K562 (cell line): Measurements from ENCODE around the gene PDE4D. TPM values are rescaled to one million over a fixed set of nuclear protein-coding genes. Genes with fewer than 3 reads are reported as not detected.

Experiments used
- ATAC-seq: fragments of 200-7000 bp; cut with Tn5 transposase; 3 replicates; pipeline ENCODE4 v1.9.1; 2020; ENCODE audit warnings: moderate library complexity
- BruUV-seq: library from RNA; stranded (reverse); fragments of 400-500 nt; replicated peaks from 2 replicates; lab custom pipeline; 2021; lab: Mats Ljungman, UMichigan
- CTCF ChIA-PET: fragments of 300-600 bp; formaldehyde crosslinking; extraction: SDS; loops from one replicate; lab custom pipeline; 2021; ENCODE audit warnings: low intra/inter-chr PET ratio; lab: Yijun Ruan, JAX
- POLR2A ChIA-PET: fragments of 300-600, 350-650 bp; sonication (Branson Sonifier 250); formaldehyde crosslinking; extraction: SDS; loops from one replicate; lab custom pipeline; 2021; ENCODE audit warnings: antibody characterized with exemption, inconsistent platforms; lab: Yijun Ruan, JAX
- DNase-seq, 4 experiments: peaks; one replicate each; pipeline versions ENCODE4 v3.0.0 to v3.0.0-alpha.2; 2011 to 2018; ENCODE audit warnings: low spot score in 3 of 4, mixed read lengths in 3 of 4; ENCODE audit errors: extremely low read depth in 1 of 4
- FAIRE-seq: peaks from 2 replicates; lab custom pipeline; 2011; peaks lifted over from hg19 to GRCh38; lab: Jason Lieb, UNC
- H2AFZ ChIP-seq: 2 replicates; pipeline ENCODE4 v1.6.0; 2011; ENCODE audit warnings: low read depth, low read length, control low read depth, inconsistent platforms
- H3K27ac ChIP-seq: fragments of 200-600 bp; 3 replicates; pipeline ENCODE4 v1.8.0; 2011; ENCODE audit warnings: low read depth, mild to moderate bottlenecking, control low read depth, inconsistent platforms, low read length, moderate library complexity, mixed read lengths; ENCODE audit errors: extremely low read depth
- H3K27me3 ChIP-seq, 2 experiments: fragments of 300-600 bp in 1 of 2; 2 replicates in 1 of 2; 3 replicates in 1 of 2; pipeline versions ENCODE4 v1.6.0 to v1.8.0; 2011; ENCODE audit warnings: inconsistent platforms in 2 of 2, low read length in 2 of 2, mild to moderate bottlenecking in 1 of 2, mixed read lengths in 1 of 2, moderate library complexity in 1 of 2; ENCODE audit not compliant: control insufficient read depth in 2 of 2, insufficient read depth in 2 of 2
- H3K36me3 ChIP-seq: fragments of 300-600 bp; 3 replicates; pipeline ENCODE4 v1.8.0; 2011; ENCODE audit warnings: mild to moderate bottlenecking, low read length, inconsistent platforms; ENCODE audit not compliant: control insufficient read depth, insufficient read depth
- H3K4me1 ChIP-seq, 2 experiments: fragments of 200-600 bp in 1 of 2; replicated peaks in 1 of 2; 2 replicates in 1 of 2; 3 replicates in 1 of 2; pipeline versions ENCODE4 v1.5.1 to v1.8.0; 2011; ENCODE audit warnings: inconsistent platforms in 2 of 2, low read length in 2 of 2, mild to moderate bottlenecking in 1 of 2, mixed read lengths in 1 of 2, moderate library complexity in 1 of 2; ENCODE audit not compliant: control insufficient read depth in 2 of 2, insufficient read depth in 2 of 2
- H3K4me2 ChIP-seq: 2 replicates; pipeline ENCODE4 v1.6.1; 2011; ENCODE audit warnings: low read length, control low read depth, inconsistent platforms, mixed read lengths; ENCODE audit not compliant: insufficient read depth
- H3K4me3 ChIP-seq: fragments of 200-600 bp; sonication (generic), shearing (Covaris generic); 2 replicates; pipeline ENCODE4 v1.5.1; 2016; ENCODE audit warnings: control low read depth, inconsistent platforms
- H3K79me2 ChIP-seq: fragments of 200-600 bp; 3 replicates; pipeline ENCODE4 v1.8.0; 2011; ENCODE audit warnings: low read length, inconsistent platforms; ENCODE audit not compliant: control insufficient read depth, insufficient read depth
- H3K9ac ChIP-seq, 2 experiments: 2 replicates each; pipeline versions ENCODE4 v1.6.0 to v1.6.1; 2011; ENCODE audit warnings: low read depth in 2 of 2, low read length in 2 of 2, control low read depth in 1 of 2, inconsistent platforms in 1 of 2, mild to moderate bottlenecking in 1 of 2, mixed read lengths in 1 of 2; ENCODE audit not compliant: insufficient read depth in 1 of 2
- H3K9me1 ChIP-seq: one replicate; pipeline ENCODE4 v1.6.0; 2011; ENCODE audit warnings: inconsistent platforms, mild to moderate bottlenecking, low read length, moderate library complexity; ENCODE audit not compliant: control insufficient read depth, insufficient read depth
- H3K9me3 ChIP-seq: replicated peaks from 2 replicates; pipeline ENCODE4 v1.5.1; 2011; ENCODE audit warnings: low read depth, low read length, inconsistent platforms; ENCODE audit not compliant: control insufficient read depth, insufficient read depth
- H4K20me1 ChIP-seq: replicated peaks from 2 replicates; pipeline ENCODE4 v1.6.1; 2011; ENCODE audit warnings: low read length, inconsistent platforms, mixed read lengths; ENCODE audit not compliant: control insufficient read depth, insufficient read depth
- ADNP ChIP-seq: fragments of 200-800 bp; sonication (Bioruptor generic); IDR thresholded peaks from 2 replicates; pipeline ENCODE4 v1.6.1; 2016; ENCODE audit warnings: missing genetic modification characterization, missing compliant biosample characterization
- AFF1 ChIP-seq, 2 experiments: fragments of 450-650 bp; IDR thresholded peaks; 2 replicates each; pipeline ENCODE4 v1.6.1; 2018; ENCODE audit warnings: mild to moderate bottlenecking in 2 of 2, low read depth in 1 of 2; ENCODE audit not compliant: partially characterized antibody in 2 of 2
- CSDE1 ChIP-seq, 2 experiments: fragments of 450-650 bp; IDR thresholded peaks; 2 replicates each; pipeline ENCODE4 v1.6.1; 2016; ENCODE audit warnings: mild to moderate bottlenecking in 1 of 2
- FOXM1 ChIP-seq, 2 experiments: fragments of 450-650 bp in 1 of 2; sonication (generic) in 1 of 2; formaldehyde crosslinking in 1 of 2; IDR thresholded peaks; 2 replicates each; pipeline versions ENCODE4 v1.6.1 to v1.9.0; 2017 to 2022; ENCODE audit warnings: low read depth in 2 of 2, mild to moderate bottlenecking in 2 of 2, missing genetic modification reagents in 1 of 2, moderate library complexity in 1 of 2
- GABPA ChIP-seq: fragments of 200-800 bp; sonication (Bioruptor generic); conservative IDR thresholded peaks from 2 replicates; pipeline ENCODE4 v1.6.1; 2016; ENCODE audit warnings: low read depth, missing genetic modification characterization, missing compliant biosample characterization
- GATAD2A ChIP-seq: fragments of 450-650 bp; IDR thresholded peaks from 2 replicates; pipeline ENCODE4 v1.6.1; 2017
- GATAD2B ChIP-seq: fragments of 450-650 bp; IDR thresholded peaks from 2 replicates; pipeline ENCODE4 v1.6.1; 2017; ENCODE audit warnings: mild to moderate bottlenecking, borderline replicate concordance
- KAT2B ChIP-seq: IDR thresholded peaks from one replicate; pipeline ENCODE4 v1.6.1; 2012; ENCODE audit warnings: low read depth, mild to moderate bottlenecking, control low read depth, inconsistent platforms, low read length, moderate library complexity
- NCOA1 ChIP-seq: fragments of 450-650 bp; IDR thresholded peaks from 2 replicates; pipeline ENCODE4 v1.6.1; 2016; ENCODE audit warnings: low read depth
- RNF2 ChIP-seq: sonication (generic); IDR thresholded peaks from 2 replicates; pipeline ENCODE4 v1.6.1; 2016
- USF2 ChIP-seq: sonication (generic); formaldehyde crosslinking; IDR thresholded peaks from 2 replicates; pipeline ENCODE4 v1.5.0; 2020; ENCODE audit warnings: missing genetic modification reagents
- WGBS: fragments of 100-300 bp; shearing (Covaris generic); methylation state at CpG from one replicate; pipeline ENCODE4 v1.1.6; 2016; ENCODE audit warnings: low coverage, mixed read lengths; ENCODE audit not compliant: insufficient coverage; ENCODE audit errors: missing lambda C conversion rate; 5-methylcytosine and 5-hydroxymethylcytosine counted together
- in situ Hi-C: fragments of 300-500 bp; cut with MboI; formaldehyde crosslinking; loops from 4 replicates; pipeline ENCODE4 v1.15.0; 2018; ENCODE audit warnings: inconsistent platforms, mixed read lengths
- intact Hi-C: fragments of 100-400 bp; cut with micrococcal nuclease; formaldehyde crosslinking; loops from 2 replicates; pipeline ENCODE4 v1.14.2; 2022
- polyA plus RNA-seq, 8 experiments: library from polyadenylated mRNA; depleted of rRNA in 4 of 8; stranded (reverse) in 5 of 8; unstranded in 3 of 8; fragments of >200 nt; fragmentation: Nextera tagmentation in 2 of 8; fragmentation: Illumina TruSeq in 1 of 8; extraction: Ambion mirVana in 2 of 8; extraction: Trizol in 1 of 8; gene quantifications; 2 replicates each; pipeline versions ENCODE4 v1.2.1 to v1.2.3, GENCODE V29; 2011 to 2014; ENCODE audit warnings: inconsistent platforms in 1 of 8, missing spikeins in 1 of 8
- total RNA-seq, 7 experiments: library from RNA; depleted of rRNA in 6 of 7; stranded (reverse); fragments of >200 nt in 6 of 7; fragmentation: Illumina TruSeq in 2 of 7; extraction: Trizol in 2 of 7; gene quantifications; 2 replicates each; pipeline versions ENCODE4 v1.2.1 to v1.2.3, GENCODE V29; 2011 to 2021; ENCODE audit warnings: low replicate concordance in 1 of 7

Gene PDE4D
- total and polyA plus RNA-seq, 9 of the 15 experiments (the other 6 are each of a cell fraction or from before 2014, with no cell fraction given) = 0.04 to 0.46 (median 0.13) TPM

GRCh38 chr5:59769832-59770231 lies 123.7 kb downstream of the PDE4D start:
- DNase-seq (no peak), FAIRE-seq (no peak), ATAC-seq (no peak)
- intact Hi-C loops (no loop called here), in situ Hi-C loops (no loop called here)
- ChIA-PET POLR2A (no interaction called here), CTCF (no interaction called here)
- BruUV-seq = no TSS peak
- H3K9me3 ChIP-seq = no peaks in the 10 kb centered on the region
- no peak overlapping the region for H3K27ac ChIP-seq
- H3K27me3 ChIP-seq = no peaks in the 10 kb centered on the region
- H2AFZ ChIP-seq = no peak overlapping the region
- TF ChIP-seq RNF2 = no peak
- no peaks in the 10 kb centered on the region for H4K20me1 ChIP-seq
- H3K9ac ChIP-seq = no peak overlapping the region
- H3K4me2 ChIP-seq = no peak overlapping the region
- H3K4me1 ChIP-seq = no peaks in the 10 kb centered on the region
- no peaks in the 10 kb centered on the region for H3K79me2 ChIP-seq
- no peaks in the 10 kb centered on the region for H3K9me1 ChIP-seq
- no peaks in the 10 kb centered on the region for H3K36me3 ChIP-seq
- H3K4me3 ChIP-seq = no peak overlapping the region

DNA sequence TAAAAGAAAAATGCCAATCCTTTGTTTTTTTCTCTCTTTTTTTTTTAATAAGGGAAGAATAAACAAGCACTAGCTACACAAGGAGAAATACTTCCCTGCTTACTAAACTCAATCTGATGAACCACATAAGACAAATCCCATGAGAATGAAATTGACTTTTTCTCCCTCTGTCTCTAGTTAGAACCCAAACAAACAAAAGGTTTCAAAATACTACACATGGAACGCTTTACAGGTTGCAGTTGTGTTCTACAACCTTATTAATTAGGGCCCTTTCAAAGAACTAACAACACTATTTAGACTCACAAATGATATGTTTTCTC lies 124.5 kb downstream of the PDE4D start:
- no peak for ATAC-seq
- POLR2A ChIA-PET = interaction anchor here (0.7 kb wide), 1 partner anchor 836 kb away, joined by 3 read pairs; no protein-coding TSS in a partner anchor
- no peaks in the 10 kb centered on the region for H4K20me1 ChIP-seq
- no TSS peak for BruUV-seq
- DNase-seq = no peak
- H3K9me3 ChIP-seq = no peaks in the 10 kb centered on the region
- no peaks in the 10 kb centered on the region for H3K79me2 ChIP-seq
- no peak overlapping the region for H2AFZ ChIP-seq
- H3K27ac ChIP-seq = no peak overlapping the region
- no peaks in the 10 kb centered on the region for H3K4me1 ChIP-seq
- H3K36me3 ChIP-seq = no peaks in the 10 kb centered on the region
- H3K27me3 ChIP-seq = no peaks in the 10 kb centered on the region
- FAIRE-seq = no peak
- H3K4me3 ChIP-seq = no peak overlapping the region
- H3K9me1 ChIP-seq = no peaks in the 10 kb centered on the region
- no peak overlapping the region for H3K9ac ChIP-seq
- WGBS = 8% methylated on average over 1 of the region's 1 CpG
- CTCF ChIA-PET = no interaction called here
- intact Hi-C loops = no loop called here
- in situ Hi-C loops = no loop called here
- no peak overlapping the region for H3K4me2 ChIP-seq
- TF ChIP-seq AFF1 (IDR thresholded peaks at IDR 0.05; ENCODE audit: low read depth in 1 of 2, partially characterized antibody in 2 of 2) = no peak
- no peak for TF ChIP-seq NCOA1
- TF ChIP-seq GABPA = no peak
- no peak for TF ChIP-seq CSDE1 (IDR thresholded peaks at IDR 0.05)
- TF ChIP-seq USF2 = no peak
- TF ChIP-seq FOXM1 (IDR thresholded peaks at IDR 0.05; ENCODE audit: low read depth) = no peak
- no peak for TF ChIP-seq FOXM1 (CRISPR knock-in tag; IDR thresholded peaks at IDR 0.05; ENCODE audit: low read depth)
- no peak for TF ChIP-seq GATAD2B
- no peak for TF ChIP-seq GATAD2A
- no peak for TF ChIP-seq ADNP (tag)
- no peak for TF ChIP-seq KAT2B
